HG03103 (cell line): ENCODE data around the gene CMTM8.
"Not testable (repeated sequence)": the region's sequence is repeated elsewhere in the genome, so short reads cannot be mapped to it uniquely, and the experiment has no call there.

Source experiments
- ATAC-seq: cut with Tn5 transposase; IDR thresholded peaks from one replicate; pipeline ENCODE4 v1.9.1; 2021; ENCODE audit warnings: low read depth; ENCODE audit not compliant: unreplicated experiment

CMTM8 gene

DNA sequence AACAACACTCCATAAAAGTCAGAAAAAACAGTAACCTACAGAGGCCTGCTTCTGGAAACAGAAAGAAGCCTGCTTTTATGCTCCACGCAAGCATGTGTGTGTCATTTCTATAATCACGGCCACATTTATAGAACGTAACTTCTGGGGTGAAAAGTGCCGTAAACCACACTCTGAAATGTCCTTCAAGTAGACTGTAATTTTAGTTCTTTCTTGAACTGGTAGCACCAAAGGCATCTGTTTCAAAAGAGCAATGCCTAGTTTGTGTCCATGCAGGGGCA is 133.7 kb downstream of the CMTM8 start:
- ATAC-seq = no peak

- no peak for ATAC-seq
Observed at GRCh38 chr3:32373276-32373675, 134.8 kb downstream of the CMTM8 start.

- ATAC-seq = no peak
Observed at GRCh38 chr3:32373844-32374243, 135.4 kb downstream of the CMTM8 start.

GRCh38 chr3:32374788-32375595 is 136.5 kb downstream of the CMTM8 start:
- ATAC-seq = no peak

DNA sequence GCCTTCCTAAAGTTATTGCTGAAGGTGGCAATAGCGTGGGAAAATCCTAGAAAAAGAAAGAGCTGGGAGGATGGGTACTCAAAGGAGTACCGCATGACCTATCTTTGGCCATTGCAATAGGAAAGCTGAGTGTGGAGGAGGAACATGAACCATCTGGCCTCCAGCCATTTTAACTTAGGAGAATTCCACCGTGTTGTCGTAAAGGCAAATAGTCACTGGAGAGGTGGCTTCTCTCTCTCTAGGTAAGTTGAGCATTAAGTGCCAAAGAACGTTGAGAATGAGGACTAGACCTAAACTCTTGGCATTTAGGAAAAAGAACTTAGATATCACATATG is 137.1 kb downstream of the CMTM8 start:
- no peak for ATAC-seq

DNA sequence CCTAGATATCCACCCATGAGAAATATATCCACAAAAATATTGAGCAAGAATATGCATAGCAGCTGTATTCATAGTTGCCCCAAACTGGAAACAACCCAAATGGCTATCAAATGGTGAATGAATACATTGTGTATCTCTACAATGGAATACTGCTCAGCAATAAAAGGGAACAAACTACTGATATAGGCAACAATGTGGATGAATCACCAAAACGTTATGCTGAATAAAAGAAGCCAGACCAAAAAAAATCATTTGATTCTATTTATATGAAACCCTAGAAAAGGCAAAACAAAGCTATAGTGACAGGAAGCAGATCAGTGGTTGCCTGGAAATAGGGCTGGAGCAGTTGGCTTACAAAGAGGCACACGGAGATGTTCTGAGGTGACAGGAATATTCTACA is 137.6 kb downstream of the CMTM8 start:
- ATAC-seq = no peak

DNA sequence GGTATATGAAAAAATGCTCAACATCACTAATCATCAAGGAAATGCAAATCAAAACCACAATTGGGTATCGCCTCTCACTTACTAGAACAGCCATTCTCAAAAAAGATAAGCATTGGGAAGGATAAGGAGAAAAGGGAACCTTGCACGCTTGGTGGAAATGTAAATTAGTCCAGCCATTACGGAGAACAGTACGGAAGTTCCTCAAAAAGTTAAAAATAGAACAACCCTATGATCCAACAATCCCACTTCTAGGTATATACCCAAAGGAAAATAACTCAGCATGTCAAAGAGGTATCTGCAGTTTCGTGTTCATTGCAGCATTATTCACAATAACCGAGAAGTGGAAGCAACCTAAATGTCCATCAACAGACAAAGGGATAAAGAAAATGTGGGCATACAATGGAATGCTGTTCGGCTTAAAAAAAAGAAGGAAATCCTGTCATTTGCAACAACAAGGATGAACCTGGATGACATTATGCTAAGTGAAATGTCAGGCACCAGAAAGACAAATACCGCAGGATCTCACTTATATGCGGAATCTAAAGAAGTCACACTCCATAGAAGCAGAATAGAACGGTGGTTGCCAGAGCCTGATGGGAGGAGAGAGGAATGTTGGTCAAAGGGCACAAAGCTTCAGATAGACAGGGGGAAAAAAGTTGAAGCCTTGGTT is 141.5 kb downstream of the CMTM8 start:
- no peak for ATAC-seq

DNA sequence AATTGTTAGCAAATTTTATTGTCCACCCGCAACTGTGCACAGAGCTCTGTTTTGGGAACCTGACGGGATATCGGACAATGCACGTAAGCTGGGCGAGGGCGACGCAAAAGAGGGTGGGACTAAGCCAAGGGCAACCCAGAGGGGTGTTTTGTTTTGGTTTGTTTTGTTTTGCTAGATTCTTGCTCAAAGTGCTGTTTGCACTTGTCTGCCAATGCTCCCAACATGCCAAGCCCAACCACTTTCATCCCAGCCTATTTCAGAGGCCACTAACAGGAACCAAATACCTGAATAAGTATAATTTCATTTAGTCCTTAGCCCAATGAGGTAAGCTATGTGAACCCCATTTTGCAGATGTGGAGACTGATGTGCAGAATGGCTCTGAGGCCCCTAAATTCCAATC is 143.4 kb downstream of the CMTM8 start:
- no peak for ATAC-seq

DNA sequence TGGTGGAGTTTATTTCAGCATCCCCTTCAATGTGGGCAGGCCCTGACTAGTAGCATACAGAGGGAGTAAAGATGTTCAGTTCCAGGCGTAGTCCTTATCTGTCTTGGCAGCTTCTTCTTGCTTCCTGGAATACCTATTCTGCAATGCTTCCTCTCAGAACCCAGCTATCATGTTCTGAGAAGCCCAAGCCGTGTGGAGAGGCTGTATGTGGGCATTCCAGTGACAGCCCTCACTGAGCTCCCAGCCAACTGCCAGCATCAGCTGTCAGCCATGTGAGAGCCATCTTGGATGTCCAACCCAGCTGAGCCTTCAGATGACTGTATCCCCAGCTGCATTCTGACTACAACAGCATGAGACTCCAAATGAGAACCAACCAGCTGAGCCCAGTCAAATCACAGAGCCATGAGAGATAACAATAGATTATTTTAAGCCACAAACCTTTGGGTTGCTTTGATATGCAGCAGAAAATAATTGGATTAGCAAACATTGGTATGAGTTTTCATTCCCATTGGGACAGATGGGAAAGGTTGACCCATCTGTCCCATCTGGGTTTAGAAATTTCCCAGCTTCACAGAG is 144.7 kb downstream of the CMTM8 start:
- ATAC-seq = no peak

- ATAC-seq = no peak
Observed at GRCh38 chr3:32384938-32385337, 146.5 kb downstream of the CMTM8 start.

DNA sequence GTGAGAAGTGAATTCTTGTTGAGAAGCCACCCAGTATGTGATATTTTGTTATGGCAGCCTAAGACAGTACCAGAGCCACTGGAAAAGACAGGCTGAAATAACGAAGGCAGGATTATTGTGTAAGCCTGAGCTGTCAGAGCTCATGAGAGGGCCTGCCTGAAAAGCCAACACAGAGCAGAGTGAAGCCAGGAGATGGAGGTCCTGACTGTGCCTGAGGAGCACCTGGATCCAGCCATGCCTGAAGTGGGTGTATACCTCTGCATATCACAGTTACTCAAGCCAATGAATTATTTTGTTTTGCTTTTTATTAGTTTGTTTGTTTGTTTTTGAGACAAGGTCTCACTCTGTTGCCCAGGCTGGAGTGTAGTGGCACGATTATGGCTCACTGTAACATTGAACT is 149.0 kb downstream of the CMTM8 start:
- ATAC-seq = no peak

GRCh38 chr3:32389577-32389976 is 151.1 kb downstream of the CMTM8 start:
- not testable (repeated sequence) for ATAC-seq

DNA sequence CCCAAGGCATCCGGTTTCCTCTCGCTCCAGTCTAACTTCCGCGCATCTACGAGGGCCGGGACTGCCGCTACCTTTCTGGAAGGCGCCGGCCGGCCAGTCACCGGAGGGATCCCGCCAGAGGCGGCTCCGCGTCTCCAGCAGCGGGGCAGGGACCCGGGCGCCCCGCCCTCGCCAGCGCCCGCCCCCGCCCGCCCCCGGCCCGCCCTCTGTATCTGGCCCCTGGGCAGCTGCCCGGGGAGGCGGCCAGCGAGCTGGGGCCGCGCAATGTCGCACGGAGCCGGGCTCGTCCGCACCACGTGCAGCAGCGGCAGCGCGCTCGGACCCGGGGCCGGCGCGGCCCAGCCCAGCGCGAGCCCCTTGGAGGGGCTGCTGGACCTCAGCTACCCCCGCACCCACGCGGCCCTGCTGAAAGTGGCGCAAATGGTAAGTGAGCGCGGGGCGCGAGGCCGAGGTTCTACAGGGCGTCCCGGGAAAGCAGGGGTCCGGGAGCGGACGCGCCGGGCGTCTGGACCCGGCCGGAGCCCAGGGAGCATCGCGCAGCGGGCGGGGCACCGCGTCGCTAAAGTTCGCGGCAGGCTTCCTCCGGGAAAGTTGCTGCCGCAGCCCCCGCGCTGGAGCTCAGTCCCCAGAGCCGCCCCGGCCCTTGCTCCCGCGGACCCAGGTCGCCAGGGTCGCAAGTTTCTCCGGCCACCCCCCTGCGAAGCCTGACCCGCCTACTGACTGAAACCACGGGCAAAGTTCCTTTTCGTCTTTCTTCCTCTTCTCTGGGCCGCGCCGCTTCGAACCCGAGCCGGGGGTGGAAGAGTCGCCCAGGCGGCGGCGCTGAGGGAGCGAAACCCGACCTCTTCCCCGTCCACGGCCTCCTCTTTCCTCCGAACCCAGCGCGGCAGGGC is 153.4 kb downstream of the CMTM8 start, which contains the start of gene CMTM7:
Gene CMTM7, plus strand, starts transcription at position 211 of the 893 bp plus-strand sequence. Its CDS starts 54 bp downstream, at position 265.
- ATAC-seq = no peak

DNA sequence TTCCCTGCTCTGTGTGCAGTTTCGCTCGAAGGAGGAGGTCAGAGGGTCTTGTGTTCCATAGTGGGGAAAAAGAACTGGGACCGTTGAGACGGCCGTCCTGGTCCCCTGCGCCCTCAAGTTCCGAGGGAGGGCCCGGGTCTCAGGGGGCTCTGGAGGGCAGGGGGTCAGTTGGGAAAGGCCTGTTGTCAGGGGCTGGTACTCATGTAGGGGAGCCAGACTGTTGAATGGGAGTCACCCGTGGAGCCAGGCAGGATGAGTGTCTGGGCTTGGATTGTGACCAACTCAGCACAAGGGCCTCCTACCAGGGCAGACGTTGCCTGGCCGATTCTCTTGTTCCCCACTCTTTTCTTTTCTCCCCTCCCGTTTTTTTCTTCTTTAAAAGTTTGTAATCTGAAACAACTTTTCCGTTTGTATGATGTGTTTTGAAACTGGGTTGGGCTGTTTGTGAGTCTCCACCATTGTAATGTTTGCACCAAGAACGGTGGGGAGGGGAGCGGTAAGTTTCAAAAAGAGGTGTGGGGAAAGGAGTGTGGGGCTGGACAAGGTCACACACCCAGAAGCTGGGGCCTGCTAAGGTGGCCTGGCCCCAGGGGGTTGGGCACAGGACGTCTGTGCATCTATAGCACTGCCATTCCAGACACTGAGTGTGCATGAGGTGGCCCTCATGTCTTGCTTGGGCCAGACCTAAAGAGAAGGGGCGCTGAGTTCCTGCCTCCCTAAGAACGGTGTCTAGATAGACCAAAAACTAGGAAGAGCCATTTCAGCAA is 154.2 kb downstream of the CMTM8 start:
- no peak for ATAC-seq

DNA sequence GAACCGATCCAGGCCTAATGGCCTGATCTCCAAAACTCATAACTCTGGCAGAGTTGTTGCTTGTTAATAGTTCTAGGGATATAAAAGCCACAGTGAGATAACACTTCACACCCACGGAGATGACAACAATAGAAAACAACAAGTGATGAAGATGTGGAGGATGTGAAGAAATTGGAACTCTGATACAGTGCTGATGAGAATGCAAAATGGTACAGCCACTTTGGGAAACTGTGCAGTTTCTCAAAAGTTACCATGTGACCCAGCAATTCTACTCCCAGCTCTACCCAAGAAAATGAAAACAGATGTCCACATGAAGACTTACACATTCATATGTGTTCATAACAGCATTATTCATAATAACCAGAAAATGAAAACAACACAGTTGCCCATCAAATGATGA is 157.0 kb downstream of the CMTM8 start:
- ATAC-seq = no peak

DNA sequence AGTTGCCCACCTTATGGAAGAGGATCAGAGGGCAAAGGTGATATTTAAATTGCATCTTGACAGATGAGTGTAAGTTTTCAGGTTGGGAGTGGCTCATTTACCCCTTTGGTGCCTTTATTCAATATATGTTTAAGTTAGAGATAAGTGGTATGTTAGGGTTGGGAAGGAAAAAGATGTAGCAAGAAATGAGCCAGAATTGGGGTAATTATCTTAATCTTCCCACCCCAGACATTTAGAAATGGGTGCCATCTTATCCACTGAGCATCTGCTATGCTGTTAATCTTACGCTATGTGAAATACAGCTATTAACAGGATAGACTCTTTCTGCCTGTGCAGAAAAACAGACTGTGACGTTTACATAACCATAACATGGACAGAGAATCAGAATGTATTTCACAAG is 159.5 kb downstream of the CMTM8 start:
- ATAC-seq = no peak

DNA sequence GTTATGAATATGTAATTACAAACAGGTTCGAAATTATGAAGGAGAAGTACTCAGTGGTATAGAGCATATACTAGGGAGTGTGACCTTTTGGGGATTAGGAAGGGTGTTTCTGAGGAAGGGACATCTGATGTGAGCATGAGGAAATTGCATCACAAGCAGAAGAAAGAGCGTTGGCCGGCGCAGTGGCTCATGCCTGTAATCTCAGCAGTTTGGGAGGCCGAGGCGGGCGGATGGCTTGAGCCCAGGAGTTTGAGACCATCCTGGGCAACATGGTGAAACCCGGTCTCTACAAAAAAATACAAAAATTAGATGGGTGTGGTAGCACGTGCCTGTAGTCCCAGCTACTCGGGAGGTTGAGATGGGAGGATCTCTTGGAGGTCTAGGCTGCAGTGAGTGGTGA is 160.1 kb downstream of the CMTM8 start:
- ATAC-seq = no peak

DNA sequence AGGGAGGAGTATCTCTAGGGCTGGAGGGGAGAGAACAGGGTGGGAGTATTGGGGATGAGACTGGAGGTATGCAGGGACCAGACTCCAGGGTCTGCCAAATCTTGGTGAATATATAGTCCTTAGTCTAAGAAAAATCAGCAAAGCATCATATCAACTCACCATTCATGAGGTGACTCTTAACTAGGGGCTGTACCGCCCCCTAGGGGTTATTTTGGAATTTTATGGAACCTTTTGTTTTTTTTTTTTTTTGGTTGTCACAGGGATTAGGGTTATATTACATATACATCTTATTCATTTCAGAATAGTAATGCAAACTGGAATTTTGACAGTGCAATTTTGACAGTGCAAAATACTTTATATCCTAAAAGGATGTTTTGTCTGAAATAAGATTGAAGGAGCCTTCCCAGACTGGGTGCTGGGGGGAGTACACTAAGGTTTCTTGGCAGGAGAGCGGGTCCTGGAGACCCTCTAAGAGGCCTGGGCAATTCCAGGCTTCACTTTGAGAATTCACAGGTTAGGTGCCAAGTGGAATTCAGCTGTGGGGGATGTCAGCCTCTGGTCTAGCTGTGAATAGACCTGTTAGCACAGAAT is 160.6 kb downstream of the CMTM8 start:
- no peak for ATAC-seq

DNA sequence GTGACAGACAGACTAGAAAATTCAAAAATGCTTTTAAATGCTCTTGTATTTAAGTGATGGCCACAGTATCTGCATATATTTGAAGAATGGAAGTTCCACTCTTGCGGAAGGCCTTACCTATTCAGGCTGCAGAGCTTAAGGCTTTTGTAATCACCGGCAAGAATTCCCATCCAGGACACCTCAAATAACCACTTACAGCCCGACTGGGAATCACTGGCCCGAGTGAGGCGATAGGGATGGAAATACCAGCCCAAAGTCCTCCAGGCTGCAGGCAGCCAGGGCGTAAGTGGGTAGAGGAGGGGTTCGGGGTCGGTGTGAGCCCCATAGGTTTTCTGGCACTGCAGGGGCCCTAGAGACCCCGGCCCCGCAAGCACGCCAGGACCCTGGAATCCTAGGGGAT is 162.6 kb downstream of the CMTM8 start:
- ATAC-seq = peak; percentile 7

DNA sequence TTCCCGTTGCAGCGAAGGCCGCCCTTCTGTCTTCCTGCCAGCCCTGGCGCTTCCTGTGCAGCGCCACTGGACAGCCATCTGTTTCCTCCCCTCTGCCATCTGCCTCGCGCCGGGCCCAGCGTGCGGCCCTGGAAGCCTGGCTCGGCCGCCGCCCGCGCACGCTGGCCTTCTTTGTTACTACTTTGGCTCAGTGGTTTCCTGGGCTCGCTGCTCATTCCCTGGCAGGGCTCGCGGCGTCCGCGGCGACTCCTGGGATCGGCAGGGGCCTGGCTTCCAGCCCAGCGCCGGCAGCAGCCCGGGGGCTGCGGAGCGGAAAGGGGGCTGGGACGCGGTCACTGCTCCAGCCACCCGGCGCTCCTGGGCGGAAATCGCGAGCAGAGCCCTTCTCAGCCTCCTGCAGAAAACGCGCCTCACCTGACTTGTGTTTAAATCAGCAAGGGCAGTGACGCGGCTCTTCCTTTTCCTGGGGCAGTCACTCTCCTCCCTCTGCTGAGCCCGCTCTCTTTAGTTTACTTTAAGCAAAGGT is 163.1 kb downstream of the CMTM8 start:
- ATAC-seq = peak; percentile 68
